Right lobe of liver (tissue), 6 donors: ENCODE measurements around the gene SCYGR1. TPM values are rescaled to one million over a fixed set of nuclear protein-coding genes. Genes with fewer than 3 reads are reported as not detected.
A peak's percentile ranks its signal among the peaks of the same experiment; 100 is the strongest.
"Not testable (repeated sequence)": the region's sequence is repeated elsewhere in the genome, so short reads cannot be mapped to it uniquely, and the experiment has no call there.

Experiments
- ATAC-seq, 4 donors: fragments of 200-7000 bp; cut with Tn5 transposase; one replicate each; pipeline ENCODE4 v1.9.1; 2020; ENCODE audit warnings: mild to moderate bottlenecking in 4 of 4, moderate library complexity in 4 of 4
- DNase-seq, 3 donors: peaks; one replicate each; pipeline ENCODE4 v3.0.0-alpha.2; 2020
- H3K27ac ChIP-seq, 3 donors: fragments of 200-600 bp; one replicate each; pipeline ENCODE4 v1.8.0; 2022
- H3K27me3 ChIP-seq, 2 donors: fragments of 200-600 bp; one replicate each; pipeline ENCODE4 v1.8.0; 2022
- H3K36me3 ChIP-seq, 4 donors: fragments of 200-600 bp; sonication (generic) in 1 of 4; one replicate each; pipeline versions ENCODE4 v1.5.1 to v1.8.0; 2017 to 2022; ENCODE audit warnings: control low read depth in 1 of 4
- H3K4me1 ChIP-seq, 4 donors: fragments of 200-600 bp; sonication (generic) in 1 of 4; one replicate each; pipeline versions ENCODE4 v1.5.1 to v1.8.0; 2017 to 2022; ENCODE audit warnings: control low read depth in 1 of 4
- H3K4me3 ChIP-seq, 3 donors: fragments of 200-600 bp; one replicate each; pipeline ENCODE4 v1.8.0; 2022
- H3K9me3 ChIP-seq, 4 donors: fragments of 200-600 bp; sonication (generic) in 1 of 4; one replicate each; pipeline versions ENCODE4 v1.5.1 to v1.8.0; 2017 to 2022; ENCODE audit warnings: control low read depth in 1 of 4
- POLR2A ChIP-seq: fragments of 450-650 bp; IDR thresholded peaks from one replicate; pipeline ENCODE4 v1.6.1; 2017; ENCODE audit warnings: antibody characterized with exemption, mild to moderate bottlenecking
- WGBS: methylation state at CpG from one replicate; pipeline ENCODE4 v1.1.6; 2018; ENCODE audit warnings: low coverage, low lambda C conversion rate; ENCODE audit not compliant: insufficient coverage; ENCODE audit errors: missing lambda C conversion rate; 5-methylcytosine and 5-hydroxymethylcytosine counted together
- intact Hi-C, 2 donors: fragments of 100-400 bp; cut with DNase I; formaldehyde crosslinking; loops; one replicate each; pipeline versions ENCODE4 v1.11.2 to v1.14.1; 2022
- long read RNA-seq: library from polyadenylated mRNA; unstranded; transcript quantifications from one replicate; pipeline ENCODE4 v2.0.0, GENCODE V29; 2019
- total RNA-seq, 6 experiments: library from RNA; depleted of rRNA in 2 of 6; stranded (reverse); fragments of >200 nt in 2 of 6; fragmentation: NEBNext Ultra II Directional in 3 of 6; extraction: Animal tissue kit (Norgen Biotek cat#: 25700) in 3 of 6; gene quantifications; one replicate each; pipeline versions ENCODE4 v1.1.0 to v1.2.4, GENCODE V29; 2016 to 2023
- TF ChIP-seq, protein P1 (sequence below), 4 donors: fragments of 200-600 bp in 3 of 4; fragments of 450-650 bp in 1 of 4; IDR thresholded peaks; one replicate each; pipeline versions ENCODE4 v1.5.1 to v1.8.0; 2016 to 2022; ENCODE audit warnings: antibody characterized with exemption in 4 of 4, mild to moderate bottlenecking in 2 of 4
- donor health status: DM: no; HTN: yes; CAD: no.
- donor health status: DM: no; HTN: no; CAD: no.
- donor health status: DM: no; HTN: no; CAD: no.
- donor health status: DM: no; HTN: yes; CAD: no.
- donor health status: DM: no; HTN: yes; CAD: no.

Gene SCYGR1, protein sequence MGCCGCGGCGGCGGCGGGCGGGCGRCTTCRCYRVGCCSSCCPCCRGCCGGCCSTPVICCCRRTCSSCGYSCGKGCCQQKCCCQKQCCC
- total RNA-seq, result not detected
- long read RNA-seq, result 0 reads

DNA sequence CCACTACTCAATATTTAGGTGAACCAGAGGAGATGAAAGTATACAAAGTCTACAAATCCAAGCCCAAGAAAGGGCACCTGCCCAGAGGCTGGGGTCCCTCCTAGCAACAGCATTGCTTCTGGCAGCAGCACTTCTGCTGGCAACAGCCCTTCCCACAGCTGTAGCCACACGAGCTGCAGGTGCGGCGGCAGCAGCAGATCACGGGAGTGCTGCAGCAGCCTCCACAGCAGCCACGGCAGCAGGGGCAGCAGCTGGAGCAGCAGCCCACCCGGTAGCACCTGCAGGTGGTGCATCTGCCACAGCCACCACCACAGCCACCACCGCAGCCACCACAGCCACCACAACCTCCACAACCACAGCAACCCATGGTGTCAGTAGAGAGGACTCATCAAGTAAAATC, at the start of gene SCYGR1:
Gene SCYGR1, minus strand, starts transcription at position 367 of the 400 bp plus-strand sequence. Its CDS starts 0 bp downstream, at position 367.
- H3K27me3 ChIP-seq, DNase-seq, intact Hi-C loops, H3K9me3 ChIP-seq, ATAC-seq, H3K4me1 ChIP-seq, H3K4me3 ChIP-seq, H3K36me3 ChIP-seq, H3K27ac ChIP-seq: not testable (repeated sequence)
- no CpG with 5 or more reads among the region's 7 CpGs for WGBS

DNA sequence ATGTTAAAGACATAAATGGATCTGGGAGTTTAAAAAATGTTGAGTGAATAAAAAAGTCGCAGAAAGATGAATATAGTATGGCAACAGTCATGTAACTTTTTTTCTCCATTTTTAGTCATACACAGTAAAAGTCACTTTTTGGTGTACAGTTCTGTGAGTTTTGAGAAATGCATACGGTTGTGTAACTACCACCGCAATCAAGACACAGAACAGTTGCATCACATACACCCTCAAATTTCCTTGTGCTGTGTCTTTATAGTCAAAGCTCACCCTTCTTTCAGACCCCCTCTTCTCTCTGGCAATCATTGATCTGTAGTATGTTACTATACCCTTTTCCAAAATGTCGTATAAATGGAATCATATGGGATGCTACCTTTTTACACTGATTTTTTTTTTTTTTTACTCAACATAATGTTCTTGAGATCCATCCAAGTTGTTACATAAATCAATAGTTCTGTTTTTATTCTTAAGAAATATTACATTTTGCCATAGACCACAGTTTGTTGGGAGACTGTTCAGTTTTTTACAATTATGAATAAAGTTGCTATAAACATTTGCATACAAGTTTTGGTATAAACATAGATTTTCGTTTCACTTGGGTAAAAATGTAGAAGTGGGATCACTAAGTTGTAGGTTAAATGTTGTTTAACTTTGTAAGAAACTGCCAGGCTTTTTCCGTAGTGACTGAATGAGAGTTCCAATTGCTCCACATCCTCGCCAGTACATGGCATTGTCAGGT, 48.9 kb upstream of the SCYGR1 start:
- intact Hi-C loops, result no loop called here
- no peak overlapping the region for H3K4me3 ChIP-seq
- peak in 3 of 4 donors; percentile 28 to 34 (median 34) for ATAC-seq
- TF ChIP-seq, protein P1, sequence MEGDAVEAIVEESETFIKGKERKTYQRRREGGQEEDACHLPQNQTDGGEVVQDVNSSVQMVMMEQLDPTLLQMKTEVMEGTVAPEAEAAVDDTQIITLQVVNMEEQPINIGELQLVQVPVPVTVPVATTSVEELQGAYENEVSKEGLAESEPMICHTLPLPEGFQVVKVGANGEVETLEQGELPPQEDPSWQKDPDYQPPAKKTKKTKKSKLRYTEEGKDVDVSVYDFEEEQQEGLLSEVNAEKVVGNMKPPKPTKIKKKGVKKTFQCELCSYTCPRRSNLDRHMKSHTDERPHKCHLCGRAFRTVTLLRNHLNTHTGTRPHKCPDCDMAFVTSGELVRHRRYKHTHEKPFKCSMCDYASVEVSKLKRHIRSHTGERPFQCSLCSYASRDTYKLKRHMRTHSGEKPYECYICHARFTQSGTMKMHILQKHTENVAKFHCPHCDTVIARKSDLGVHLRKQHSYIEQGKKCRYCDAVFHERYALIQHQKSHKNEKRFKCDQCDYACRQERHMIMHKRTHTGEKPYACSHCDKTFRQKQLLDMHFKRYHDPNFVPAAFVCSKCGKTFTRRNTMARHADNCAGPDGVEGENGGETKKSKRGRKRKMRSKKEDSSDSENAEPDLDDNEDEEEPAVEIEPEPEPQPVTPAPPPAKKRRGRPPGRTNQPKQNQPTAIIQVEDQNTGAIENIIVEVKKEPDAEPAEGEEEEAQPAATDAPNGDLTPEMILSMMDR (IDR thresholded peaks at IDR 0.05), result no peak
- TF ChIP-seq POLR2A, result no peak
- no peak for DNase-seq
- H3K27ac ChIP-seq, result no peak overlapping the region
- H3K36me3 ChIP-seq, result no peaks in the 10 kb centered on the region
- H3K4me1 ChIP-seq, result no peaks in the 10 kb centered on the region
- WGBS, result 68% methylated on average over 7 of the region's 7 CpGs
- H3K9me3 ChIP-seq, result peaks cover 0 to 6% (median 0%) of the 10 kb centered on the region in 4 donors
- H3K27me3 ChIP-seq, result no peaks in the 10 kb centered on the region

DNA sequence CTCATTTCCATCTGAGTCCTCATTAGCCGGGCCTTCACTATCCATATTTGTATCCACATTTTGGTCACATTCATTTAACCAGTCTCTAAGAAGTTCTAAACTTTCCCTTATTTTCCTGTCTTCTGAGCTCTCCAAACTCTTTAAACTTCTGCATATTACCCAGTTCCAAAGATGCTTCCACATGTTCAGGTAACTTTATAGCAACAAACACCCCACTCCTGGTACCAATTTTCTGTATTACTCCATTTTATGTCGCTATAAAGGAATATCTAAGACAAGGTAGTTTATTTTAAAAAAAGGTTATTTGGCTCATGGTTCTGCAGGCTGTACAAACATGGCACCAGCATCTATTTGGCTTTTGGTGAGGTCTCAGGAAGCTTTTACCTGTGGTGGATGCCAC, 45.4 kb upstream of the SCYGR1 start:
- WGBS, result 100% methylated on average over 2 of the region's 2 CpGs
- intact Hi-C loops, result no loop called here
- Histone ChIP-seq H3K36me3 (no peaks in the 10 kb centered on the region), H3K9me3 (peaks cover 0 to 6% (median 0%) of the 10 kb centered on the region in 4 donors), H3K4me3 (no peak overlapping the region), H3K4me1 (peaks cover 0 to 16% (median 5%) of the 10 kb centered on the region in 4 donors), H3K27ac (no peak overlapping the region), H3K27me3 (no peaks in the 10 kb centered on the region)
- TF ChIP-seq POLR2A, result no peak
- TF ChIP-seq, protein P1 (IDR thresholded peaks at IDR 0.05), result no peak
- ATAC-seq (no peak), DNase-seq (no peak)

DNA sequence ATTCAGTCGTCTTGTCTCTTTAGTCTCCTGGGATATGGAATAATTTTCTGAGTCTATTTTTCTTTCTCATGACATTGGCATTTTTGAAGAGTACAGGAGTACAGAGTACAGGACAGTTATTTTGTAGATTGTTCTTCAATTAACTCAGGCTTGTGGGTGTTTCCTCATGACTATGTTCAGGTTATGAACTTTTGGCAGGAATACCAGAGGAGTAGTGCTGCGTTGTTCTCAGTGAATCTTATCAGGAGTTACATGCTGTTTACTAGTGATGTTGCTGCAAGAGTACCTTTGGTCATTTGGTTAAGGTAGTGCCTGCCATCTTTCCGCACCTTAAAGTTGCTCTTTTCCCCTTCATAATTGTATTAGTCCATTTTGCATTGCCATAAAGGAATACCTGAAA, 42.9 kb upstream of the SCYGR1 start:
- TF ChIP-seq, protein P1 (IDR thresholded peaks at IDR 0.05), result no peak
- TF ChIP-seq POLR2A, result no peak
- Histone ChIP-seq H3K27ac (peak overlapping the region; percentile 30 to 80 (median 33)), H3K4me3 (no peak overlapping the region), H3K4me1 (peaks cover 0 to 16% (median 5%) of the 10 kb centered on the region in 4 donors), H3K9me3 (peaks cover 0 to 6% (median 0%) of the 10 kb centered on the region in 4 donors), H3K27me3 (no peaks in the 10 kb centered on the region), H3K36me3 (no peaks in the 10 kb centered on the region)
- DNase-seq, result no peak
- intact Hi-C loops, result no loop called here
- WGBS, result 29% methylated on average over 3 of the region's 3 CpGs
- peak; percentile 94 to 98 (median 97) for ATAC-seq

DNA sequence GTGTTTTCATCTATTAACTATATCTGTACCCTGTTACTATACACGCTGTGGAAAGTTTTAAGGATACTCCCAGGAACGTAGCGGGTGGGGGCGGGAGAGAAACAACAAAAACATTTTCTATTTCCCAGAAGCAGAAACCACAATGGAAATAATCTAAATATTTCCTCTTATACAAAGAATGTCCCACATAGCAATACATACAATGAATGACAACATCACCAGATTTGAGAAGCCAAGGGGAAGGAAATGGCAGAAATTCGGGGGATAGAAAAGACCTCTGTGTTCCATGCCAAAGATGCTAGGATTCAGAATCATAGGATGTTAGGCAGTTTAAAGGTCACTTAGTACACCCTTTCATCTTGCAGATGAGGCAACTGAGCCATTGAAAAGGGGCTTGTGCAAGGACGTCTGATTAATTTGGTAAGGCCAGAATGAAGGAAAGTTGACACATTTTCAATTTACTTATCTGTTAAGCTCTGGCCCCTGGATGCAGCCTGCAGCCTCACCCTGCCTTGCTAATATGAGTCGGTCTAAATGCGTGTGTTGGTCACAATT, 41.1 kb upstream of the SCYGR1 start:
- DNase-seq (no peak), ATAC-seq (no peak)
- H3K9me3 ChIP-seq, result peaks cover 0 to 6% (median 0%) of the 10 kb centered on the region in 4 donors
- H3K36me3 ChIP-seq, result no peaks in the 10 kb centered on the region
- intact Hi-C loops, result no loop called here
- H3K4me3 ChIP-seq, result no peak overlapping the region
- no peaks in the 10 kb centered on the region for H3K27me3 ChIP-seq
- H3K27ac ChIP-seq, result no peak overlapping the region
- 76% methylated on average over 8 of the region's 8 CpGs for WGBS
- peaks cover 0 to 16% (median 5%) of the 10 kb centered on the region in 4 donors for H3K4me1 ChIP-seq
- TF ChIP-seq, protein P1 (IDR thresholded peaks at IDR 0.05), result no peak
- no peak for TF ChIP-seq POLR2A
